Measurements from ENCODE around the gene FFAR4. TPM values are rescaled to one million over a fixed set of nuclear protein-coding genes. Genes with fewer than 3 reads are reported as not detected.
"Not testable (repeated sequence)": the region's sequence is repeated elsewhere in the genome, so short reads cannot be mapped to it uniquely, and the experiment has no call there.

FFAR4 gene
- total RNA-seq, 1 experiment from 2014 or later = 0.92 TPM

- Histone ChIP-seq H3K4me1 (ENCODE audit: control insufficient read depth, insufficient read depth, low read length) (no peaks in the 10 kb centered on the region), H3K36me3 (ENCODE audit: control insufficient read depth, insufficient read depth, low read length) (no peaks in the 10 kb centered on the region), H3K4me3 (ENCODE audit: low read depth in 2 of 2, low read length in 2 of 2) (no peak overlapping the region; a peak in 1 of 4 replicates), H3K27ac (ENCODE audit: low read length) (no peak overlapping the region), H3K9me3 (ENCODE audit: control insufficient read depth, insufficient read depth, low read depth, low read length) (no peaks in the 10 kb centered on the region), H3K27me3 (ENCODE audit: control insufficient read depth, insufficient read depth, low read length) (no peaks in the 10 kb centered on the region; the same call in 1 of the 2 replicates)
- in situ Hi-C loops (cut with HindIII; ENCODE audit: low pct_unique_long_range_greater_than_20kb, low sequenced_read_pairs) = no loop called here
- CTCF ChIA-PET = no interaction called here
- POLR2A ChIA-PET = no interaction called here
- BruUV-seq (replicated peaks) = no TSS peak
- ATAC-seq = peak; percentile 44
- no peak for TF ChIP-seq REST (IDR thresholded peaks at IDR 0.05; ENCODE audit: insufficient read depth in 1 of 2, low read depth in 2 of 2, low read length in 1 of 2)
- TF ChIP-seq, protein P1, sequence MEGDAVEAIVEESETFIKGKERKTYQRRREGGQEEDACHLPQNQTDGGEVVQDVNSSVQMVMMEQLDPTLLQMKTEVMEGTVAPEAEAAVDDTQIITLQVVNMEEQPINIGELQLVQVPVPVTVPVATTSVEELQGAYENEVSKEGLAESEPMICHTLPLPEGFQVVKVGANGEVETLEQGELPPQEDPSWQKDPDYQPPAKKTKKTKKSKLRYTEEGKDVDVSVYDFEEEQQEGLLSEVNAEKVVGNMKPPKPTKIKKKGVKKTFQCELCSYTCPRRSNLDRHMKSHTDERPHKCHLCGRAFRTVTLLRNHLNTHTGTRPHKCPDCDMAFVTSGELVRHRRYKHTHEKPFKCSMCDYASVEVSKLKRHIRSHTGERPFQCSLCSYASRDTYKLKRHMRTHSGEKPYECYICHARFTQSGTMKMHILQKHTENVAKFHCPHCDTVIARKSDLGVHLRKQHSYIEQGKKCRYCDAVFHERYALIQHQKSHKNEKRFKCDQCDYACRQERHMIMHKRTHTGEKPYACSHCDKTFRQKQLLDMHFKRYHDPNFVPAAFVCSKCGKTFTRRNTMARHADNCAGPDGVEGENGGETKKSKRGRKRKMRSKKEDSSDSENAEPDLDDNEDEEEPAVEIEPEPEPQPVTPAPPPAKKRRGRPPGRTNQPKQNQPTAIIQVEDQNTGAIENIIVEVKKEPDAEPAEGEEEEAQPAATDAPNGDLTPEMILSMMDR (IDR thresholded peaks at IDR 0.05) = peak; percentile 33
- intact Hi-C loops (cut with micrococcal nuclease; ENCODE audit: unreplicated experiment) = no loop called here
- DNase-seq (ENCODE audit: low read depth, low spot score) = no peak
Observed at GRCh38 chr10:93542358-93542791, 24.1 kb upstream of the FFAR4 start.

- CTCF ChIA-PET; ATAC-seq; BruUV-seq (replicated peaks); H3K4me3 ChIP-seq (ENCODE audit: low read depth in 2 of 2, low read length in 2 of 2); POLR2A ChIA-PET; in situ Hi-C loops (cut with HindIII; ENCODE audit: low pct_unique_long_range_greater_than_20kb, low sequenced_read_pairs); H3K4me1 ChIP-seq (ENCODE audit: control insufficient read depth, insufficient read depth, low read length); H3K36me3 ChIP-seq (ENCODE audit: control insufficient read depth, insufficient read depth, low read length); H3K27me3 ChIP-seq (ENCODE audit: control insufficient read depth, insufficient read depth, low read length); H3K9me3 ChIP-seq (ENCODE audit: control insufficient read depth, insufficient read depth, low read depth, low read length); DNase-seq (ENCODE audit: low read depth, low spot score); H3K27ac ChIP-seq (ENCODE audit: low read length); intact Hi-C loops (cut with micrococcal nuclease; ENCODE audit: unreplicated experiment): not testable (repeated sequence)
Observed at GRCh38 chr10:93546995-93547394, 19.5 kb upstream of the FFAR4 start.

DNA sequence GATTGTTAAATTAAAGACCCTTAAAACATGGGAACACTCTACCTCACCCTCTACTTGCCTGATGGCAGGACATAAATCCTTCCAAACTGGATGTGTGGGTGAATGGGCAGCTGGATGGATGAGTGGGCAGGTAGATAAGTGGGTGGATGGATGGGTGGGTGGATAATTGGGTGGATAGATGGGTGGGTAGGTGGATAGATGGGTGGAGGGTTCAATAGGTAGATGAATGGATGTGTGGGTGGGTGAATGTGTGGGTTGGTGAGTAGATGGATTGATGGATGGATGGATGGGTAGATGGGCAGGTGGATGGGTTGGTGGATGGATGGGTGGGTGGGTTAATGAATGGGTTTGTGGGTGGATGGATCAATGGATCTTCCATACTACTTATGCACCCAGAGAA, 18.9 kb upstream of the FFAR4 start:
- no peaks in the 10 kb centered on the region for H3K9me3 ChIP-seq (ENCODE audit: control insufficient read depth, insufficient read depth, low read depth, low read length)
- in situ Hi-C loops (cut with HindIII; ENCODE audit: low pct_unique_long_range_greater_than_20kb, low sequenced_read_pairs) = no loop called here
- H3K27me3 ChIP-seq (ENCODE audit: control insufficient read depth, insufficient read depth, low read length) = no peaks in the 10 kb centered on the region; the same call in 1 of the 2 replicates
- H3K36me3 ChIP-seq (ENCODE audit: control insufficient read depth, insufficient read depth, low read length) = no peaks in the 10 kb centered on the region
- CTCF ChIA-PET = no interaction called here
- H3K27ac ChIP-seq (ENCODE audit: low read length) = no peak overlapping the region
- intact Hi-C loops (cut with micrococcal nuclease; ENCODE audit: unreplicated experiment) = no loop called here
- no peak overlapping the region for H3K4me3 ChIP-seq (ENCODE audit: low read depth in 2 of 2, low read length in 2 of 2)
- POLR2A ChIA-PET = no interaction called here
- no TSS peak for BruUV-seq (replicated peaks)
- DNase-seq (ENCODE audit: low read depth, low spot score) (no peak), ATAC-seq (no peak)
- TF ChIP-seq TCF7L2 (IDR thresholded peaks at IDR 0.05; ENCODE audit: low read depth, low read length) (no peak), POLR2AphosphoS5 (IDR thresholded peaks at IDR 0.05; ENCODE audit: low read depth, low read length) (no peak), REST (IDR thresholded peaks at IDR 0.05; ENCODE audit: insufficient read depth in 1 of 2, low read depth in 2 of 2, low read length in 1 of 2) (no peak), SIN3A (IDR thresholded peaks at IDR 0.05; ENCODE audit: borderline replicate concordance, insufficient read depth, low read depth, low read length) (no peak)
- TF ChIP-seq, protein P1 (IDR thresholded peaks at IDR 0.05) = no peak
- H3K4me1 ChIP-seq (ENCODE audit: control insufficient read depth, insufficient read depth, low read length) = no peaks in the 10 kb centered on the region

Data from Panc1 (cell line).